Measurements from ENCODE around the gene NFATC2. TPM values are rescaled to one million over a fixed set of nuclear protein-coding genes. Genes with fewer than 3 reads are reported as not detected.

The NFATC2 gene
- total and polyA plus RNA-seq, 2 of the 8 experiments (the other 6 are each of a cell fraction or from before 2014, with no cell fraction given) = 0.27 to 0.91 TPM

DNA sequence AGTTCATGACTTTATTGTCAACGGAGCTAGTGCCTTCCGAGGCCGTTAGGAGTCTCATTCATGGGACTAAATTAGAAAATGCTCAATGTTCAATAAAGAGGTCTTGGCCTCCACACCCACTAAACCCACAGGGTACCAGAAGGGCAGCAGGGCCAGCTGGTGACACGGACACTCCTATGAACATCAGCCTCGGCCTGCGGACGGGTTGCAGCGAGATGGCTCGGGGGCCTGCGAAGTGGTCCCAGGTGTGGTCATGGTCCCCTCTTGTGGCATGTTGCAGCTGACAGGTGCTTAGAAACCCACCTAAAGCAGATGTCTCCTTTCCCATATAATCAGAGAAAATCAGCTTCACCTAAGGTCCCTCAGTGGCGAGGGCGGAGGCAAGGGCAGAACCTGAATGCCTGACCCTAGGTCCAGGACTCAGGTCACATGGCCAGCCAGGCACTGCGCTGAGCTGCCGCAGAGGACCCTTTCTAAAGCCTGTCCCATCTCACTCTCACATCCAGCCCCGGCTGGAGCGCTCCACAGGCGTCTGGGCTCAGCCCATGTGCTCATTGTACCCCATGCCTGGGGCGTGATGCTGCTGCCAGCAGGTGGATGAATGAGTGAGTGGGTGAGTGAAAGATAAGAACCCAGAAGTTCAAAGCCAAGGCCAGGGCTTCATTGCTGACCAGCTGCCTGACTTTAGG, 35.8 kb downstream of the NFATC2 start:
- no peak overlapping the region for H3K56ac ChIP-seq (replicated peaks; ENCODE audit: insufficient read length, low read depth, low read length)
- H3K23ac ChIP-seq (ENCODE audit: insufficient read length) = no peak overlapping the region
- H2AFZ ChIP-seq (ENCODE audit: low read length) = no peak overlapping the region
- H3K14ac ChIP-seq (ENCODE audit: insufficient read length) = no peak overlapping the region
- H3K4ac ChIP-seq (replicated peaks; ENCODE audit: insufficient read length, low read depth, low read length) = no peak overlapping the region
- H3K4me3 ChIP-seq (ENCODE audit: extremely low read depth in 1 of 4, insufficient read depth in 2 of 4, low read depth in 3 of 4, low read length in 4 of 4) = no peak overlapping the region
- H3K4me1 ChIP-seq (replicated peaks in 1 of 4; ENCODE audit: control insufficient read depth in 3 of 4, insufficient read depth in 4 of 4, low read length in 3 of 4) = no peaks in the 10 kb centered on the region
- no peak overlapping the region for H4K91ac ChIP-seq (replicated peaks; ENCODE audit: insufficient read length, low read length)
- H2BK5ac ChIP-seq (ENCODE audit: low read depth, low read length) = no peak overlapping the region
- H2BK15ac ChIP-seq (ENCODE audit: low read length) = no peak overlapping the region
- H3K18ac ChIP-seq (ENCODE audit: extremely low read depth, low read length) = no peak overlapping the region; the same call in 1 of the 2 replicates
- FAIRE-seq (no peak), DNase-seq (ENCODE audit: low read depth in 1 of 2, low spot score in 2 of 2) (no peak)
- CTCF ChIA-PET (ENCODE audit: partially characterized antibody) = interaction anchor here (0.6 to 1.4 kb wide), 6 partner anchors 8 to 140 kb away, joined by 3 to 4 read pairs (median 4); no protein-coding TSS in a partner anchor
- H4K5ac ChIP-seq (ENCODE audit: insufficient read length, low read depth, low read length) = no peak overlapping the region
- no peaks in the 10 kb centered on the region for H3K79me2 ChIP-seq (ENCODE audit: control insufficient read depth in 1 of 2, insufficient read depth in 2 of 2, low read length in 2 of 2)
- no peak overlapping the region for H2BK20ac ChIP-seq (ENCODE audit: low read length)
- H3K36me3 ChIP-seq (ENCODE audit: control insufficient read depth in 2 of 4, insufficient read depth in 4 of 4, low read length in 3 of 4) = no peaks in the 10 kb centered on the region
- no peak overlapping the region for H2BK120ac ChIP-seq (replicated peaks; ENCODE audit: low read depth, low read length)
- no peak overlapping the region for H2AK5ac ChIP-seq (ENCODE audit: low read depth, low read length)
- no peaks in the 10 kb centered on the region for H3K23me2 ChIP-seq (ENCODE audit: low read depth, low read length)
- H3K9ac ChIP-seq (replicated peaks in 1 of 4; ENCODE audit: extremely low read depth in 1 of 4, low read depth in 3 of 4, low read length in 3 of 4) = no peak overlapping the region
- no peak overlapping the region for H3K27ac ChIP-seq (ENCODE audit: low read depth, low read length)
- H2BK12ac ChIP-seq (ENCODE audit: low read depth, low read length) = no peak overlapping the region
- no peaks in the 10 kb centered on the region for H3K79me1 ChIP-seq (ENCODE audit: low read depth, low read length)
- POLR2A ChIA-PET (ENCODE audit: partially characterized antibody) = interaction anchor here (1.1 kb wide), 1 partner anchor 10 kb away, joined by 3 read pairs; no protein-coding TSS in a partner anchor
- no peaks in the 10 kb centered on the region for H3K9me3 ChIP-seq (ENCODE audit: insufficient read depth in 2 of 2, low read depth in 1 of 2, low read length in 1 of 2)
- H4K20me1 ChIP-seq (replicated peaks in 1 of 2; ENCODE audit: control insufficient read depth in 1 of 2, insufficient read depth in 2 of 2, low read length in 2 of 2) = no peaks in the 10 kb centered on the region
- H3K4me2 ChIP-seq (ENCODE audit: insufficient read depth in 1 of 2, low read depth in 2 of 2, low read length in 2 of 2) = no peak overlapping the region
- WGBS, 2 experiments (ENCODE audit: extremely low coverage in 1 of 2, insufficient coverage in 1 of 2, insufficient read length in 1 of 2, insufficient replicate concordance in 2 of 2, low coverage in 1 of 2, low lambda C conversion rate in 2 of 2, missing lambda C conversion rate in 1 of 2) = 92% methylated on average over 17 of the region's 18 CpGs; no CpG with 5 or more reads in 1 of the 2 experiments
- no peak overlapping the region for H4K8ac ChIP-seq (ENCODE audit: extremely low read depth, insufficient read depth, low read length)
- no peaks in the 10 kb centered on the region; a peak in 1 of 7 replicates for H3K27me3 ChIP-seq (replicated peaks in 1 of 4; ENCODE audit: control insufficient read depth in 3 of 4, extremely low read depth in 1 of 4, insufficient read depth in 3 of 4, low read length in 3 of 4)
- TF ChIP-seq SP4 (IDR thresholded peaks at IDR 0.05; ENCODE audit: low read length) (no peak), KDM1A (IDR thresholded peaks at IDR 0.05; ENCODE audit: borderline replicate concordance, low read length) (no peak), HDAC6 (IDR thresholded peaks at IDR 0.05; ENCODE audit: low read depth, low read length) (no peak), RNF2 (IDR thresholded peaks at IDR 0.05; ENCODE audit: borderline replicate concordance, low read depth, low read length, missing control alignments, poor library complexity, severe bottlenecking) (no peak), SIN3A (conservative IDR thresholded peaks at IDR 0.05 in 1 of 2, IDR thresholded peaks at IDR 0.05 in 1 of 2; ENCODE audit: low read depth in 1 of 2, low read length in 2 of 2) (no peak), BACH1 (IDR thresholded peaks at IDR 0.05; ENCODE audit: low read length) (no peak), CHD2 (IDR thresholded peaks at IDR 0.05; ENCODE audit: low read length) (no peak), GABPA (IDR thresholded peaks at IDR 0.05; ENCODE audit: borderline replicate concordance, insufficient read depth, low read length) (no peak), CREB1 (IDR thresholded peaks at IDR 0.05) (no peak), SP1 (IDR thresholded peaks at IDR 0.05; ENCODE audit: low read depth, low read length) (no peak), HDAC2 (IDR thresholded peaks at IDR 0.05; ENCODE audit: borderline replicate concordance in 1 of 2, low read depth in 2 of 2, low read length in 2 of 2) (no peak), SAP30 (IDR thresholded peaks at IDR 0.05; ENCODE audit: insufficient read depth, insufficient replicate concordance, low read length) (no peak), PHF8 (conservative IDR thresholded peaks at IDR 0.05; ENCODE audit: low read depth, low read length) (no peak)
